SK-N-SH treated with all-trans-retinoic acid at 6 μM for 48 hours (cell line): ENCODE results near the gene AHI1.

Experiments used
- BACH2 ChIP-seq: fragments of 250-450 bp; sonication (Bioruptor Pico); IDR thresholded peaks from 2 replicates; pipeline ENCODE4 v1.9.0; 2021; ENCODE audit warnings: mild to moderate bottlenecking, borderline replicate concordance
- CSDC2 ChIP-seq: fragments of 250-450 bp; sonication (Bioruptor Pico); IDR thresholded peaks from 2 replicates; pipeline ENCODE4 v1.5.0; 2020; ENCODE audit warnings: mild to moderate bottlenecking, moderate library complexity
- PATZ1 ChIP-seq: fragments of 250-450 bp; sonication (Bioruptor Pico); IDR thresholded peaks from 2 replicates; pipeline ENCODE4 v1.8.0; 2020; ENCODE audit warnings: mild to moderate bottlenecking, moderate library complexity, borderline replicate concordance
- SNAI2 ChIP-seq: fragments of 250-450 bp; sonication (Bioruptor Pico); IDR thresholded peaks from 2 replicates; pipeline ENCODE4 v1.5.0; 2020; ENCODE audit warnings: mild to moderate bottlenecking, moderate library complexity
- TCF4 ChIP-seq: fragments of 250-450 bp; sonication (Bioruptor Pico); IDR thresholded peaks from 2 replicates; pipeline ENCODE4 v1.8.0; 2021; ENCODE audit warnings: mild to moderate bottlenecking, moderate library complexity, borderline replicate concordance
- TSHZ2 ChIP-seq: fragments of 250-450 bp; sonication (Bioruptor Pico); IDR thresholded peaks from 2 replicates; pipeline ENCODE4 v1.5.0; 2020; ENCODE audit warnings: mild to moderate bottlenecking, moderate library complexity
- ZFP3 ChIP-seq: fragments of 250-450 bp; sonication (Bioruptor Pico); IDR thresholded peaks from 2 replicates; pipeline ENCODE4 v1.5.0; 2020; ENCODE audit warnings: mild to moderate bottlenecking, moderate library complexity
- ZFP30 ChIP-seq: fragments of 450-650 bp; formaldehyde crosslinking; IDR thresholded peaks from 2 replicates; pipeline ENCODE4 v1.5.0; 2022; ENCODE audit warnings: mild to moderate bottlenecking, moderate library complexity

DNA sequence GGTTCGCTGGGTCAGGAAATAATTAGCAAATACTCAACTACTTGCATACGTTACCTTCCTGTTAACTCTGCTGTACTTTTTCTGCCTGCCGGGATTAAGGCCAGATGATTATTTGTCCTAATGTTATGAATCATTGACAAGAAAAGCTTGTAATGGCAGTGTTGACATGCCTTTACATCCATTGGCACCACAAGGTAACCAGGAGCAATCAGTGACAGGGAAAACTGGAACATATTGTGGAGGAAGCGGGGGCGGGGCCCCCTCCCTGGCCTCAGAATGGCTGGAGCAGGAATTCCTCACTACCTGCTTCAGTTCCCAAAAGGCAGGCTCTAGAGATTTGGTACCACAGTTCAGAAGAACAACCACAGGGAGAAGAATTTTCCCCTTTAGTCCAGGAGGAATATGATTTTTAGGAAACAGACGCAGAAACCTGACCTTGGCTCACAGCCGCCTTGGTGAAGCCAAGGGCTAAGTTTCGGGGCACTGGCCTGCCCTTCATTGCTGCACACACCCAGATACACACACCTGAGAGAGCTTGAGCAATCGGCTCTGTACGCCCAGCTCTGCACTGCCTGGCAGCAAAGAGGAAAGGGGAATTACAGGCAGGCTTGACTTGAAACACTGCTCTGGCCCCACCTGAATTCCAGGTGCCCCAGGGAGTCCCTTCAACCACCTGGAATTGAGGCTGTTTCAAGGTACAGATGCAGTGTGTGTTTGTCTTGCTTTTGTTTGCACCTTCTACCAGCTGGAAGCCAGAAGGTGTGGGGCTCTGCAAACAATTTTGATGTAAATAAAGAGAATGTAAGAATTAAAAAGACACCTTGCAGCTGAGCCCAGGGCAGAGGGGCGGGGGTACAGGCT is 226.6 kb downstream of the AHI1 start:
- TF ChIP-seq TSHZ2 (no peak), PATZ1 (no peak), SNAI2 (CRISPR knock-in tag) (no peak), ZFP3 (CRISPR knock-in tag) (no peak), BACH2 (no peak), ZFP30 (no peak), TCF4 (CRISPR knock-in tag) (no peak), CSDC2 (CRISPR knock-in tag) (no peak)
